ENCODE results near the gene LOXHD1. TPM values are rescaled to one million over a fixed set of nuclear protein-coding genes. Genes with fewer than 3 reads are reported as not detected.

LOXHD1 gene
- total and polyA plus RNA-seq, 2 of the 4 experiments (the other 2 are of a cell fraction) = not detected

DNA sequence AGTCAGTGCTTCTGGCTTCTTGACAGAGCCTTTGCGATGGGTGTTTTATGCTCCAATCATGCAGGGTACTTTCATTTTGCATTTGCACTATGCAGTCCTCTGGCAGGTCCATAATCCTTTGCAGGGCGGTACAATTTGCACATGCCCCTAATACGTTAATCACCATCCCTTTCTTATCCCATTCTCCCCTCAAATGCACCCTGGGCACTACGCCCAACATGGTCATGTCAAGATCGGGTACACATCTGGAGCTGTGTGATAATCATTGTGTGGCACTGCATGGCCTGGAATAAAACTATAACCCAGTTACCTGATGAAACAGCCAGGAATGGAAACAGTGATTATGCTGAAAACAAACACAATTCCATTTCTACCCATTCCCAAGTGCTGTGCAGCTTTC, 27.7 kb downstream of the LOXHD1 start:
- intact Hi-C loops (cut with micrococcal nuclease) = no loop called here
- Histone ChIP-seq H3K14ac (replicated peaks; ENCODE audit: low read depth, low read length) (no peak overlapping the region), H2BK120ac (ENCODE audit: low read depth, low read length) (no peak overlapping the region), H3K4ac (ENCODE audit: low read depth, low read length) (no peak overlapping the region), H3K56ac (ENCODE audit: extremely low read depth, insufficient read depth, low read length) (no peak overlapping the region), H3K4me3 (ENCODE audit: insufficient read depth, low read depth, low read length) (no peak overlapping the region), H3K27me3 (ENCODE audit: control insufficient read depth, insufficient read depth, low read length) (no peaks in the 10 kb centered on the region), H3K79me1 (ENCODE audit: low read depth in 1 of 2, low read length in 2 of 2) (no peaks in the 10 kb centered on the region), H3K23ac (ENCODE audit: low read depth, low read length) (no peak overlapping the region), H4K5ac (ENCODE audit: low read depth, low read length) (no peak overlapping the region), H2BK20ac (ENCODE audit: low read depth, low read length) (no peak overlapping the region), H3K36me3 (ENCODE audit: control insufficient read depth, insufficient read depth, low read length) (no peaks in the 10 kb centered on the region), H3K27ac (ENCODE audit: insufficient read depth, low read length) (no peak overlapping the region), H3K4me2 (ENCODE audit: low read depth, low read length) (no peak overlapping the region), H3K9me1 (ENCODE audit: insufficient read depth, low read length) (no peaks in the 10 kb centered on the region), H3K9ac (ENCODE audit: low read depth, low read length) (no peak overlapping the region), H4K91ac (ENCODE audit: insufficient read depth, low read depth, low read length) (no peak overlapping the region), H3K4me1 (ENCODE audit: control insufficient read depth, insufficient read depth, low read length) (no peaks in the 10 kb centered on the region), H4K8ac (ENCODE audit: low read depth in 2 of 2, low read length in 2 of 2) (no peak overlapping the region), H2BK15ac (ENCODE audit: low read depth, low read length) (no peak overlapping the region), H2BK5ac (ENCODE audit: low read depth, low read length, poor library complexity, severe bottlenecking) (no peak overlapping the region), H2AFZ (replicated peaks; ENCODE audit: low read length, poor library complexity) (no peak overlapping the region), H4K20me1 (ENCODE audit: insufficient read depth, low read length) (no peaks in the 10 kb centered on the region), H2AK9ac (replicated peaks; ENCODE audit: low read depth, low read length, poor library complexity) (no peak overlapping the region), H3K9me3 (ENCODE audit: control insufficient read depth, insufficient read depth, low read length) (no peaks in the 10 kb centered on the region), H3K18ac (ENCODE audit: low read depth, low read length) (no peak overlapping the region), H2AK5ac (ENCODE audit: low read depth, low read length) (no peak overlapping the region)
- TF ChIP-seq NFE2L2 (IDR thresholded peaks at IDR 0.05; ENCODE audit: low read depth, low read length) (no peak), MXI1 (IDR thresholded peaks at IDR 0.05; ENCODE audit: borderline replicate concordance, low read depth, low read length) (no peak), POLR2A (IDR thresholded peaks at IDR 0.05; ENCODE audit: low read depth, low read length) (no peak), MAFK (IDR thresholded peaks at IDR 0.05; ENCODE audit: low read depth, low read length) (no peak), MAZ (IDR thresholded peaks at IDR 0.05; ENCODE audit: borderline replicate concordance, low read depth, low read length) (no peak), CHD1 (IDR thresholded peaks at IDR 0.05; ENCODE audit: low read depth, low read length) (no peak), RFX5 (IDR thresholded peaks at IDR 0.05; ENCODE audit: low read depth, low read length) (no peak), FOS (IDR thresholded peaks at IDR 0.05; ENCODE audit: low read depth, low read length) (no peak), CEBPB (IDR thresholded peaks at IDR 0.05; ENCODE audit: low read depth, low read length) (no peak), BHLHE40 (IDR thresholded peaks at IDR 0.05; ENCODE audit: low read depth, low read length) (no peak), RAD21 (IDR thresholded peaks at IDR 0.05; ENCODE audit: low read length) (no peak), RCOR1 (IDR thresholded peaks at IDR 0.05; ENCODE audit: insufficient replicate concordance, low read length) (no peak), SMC3 (IDR thresholded peaks at IDR 0.05; ENCODE audit: low read depth, low read length) (no peak)
- TF ChIP-seq, protein P1, sequence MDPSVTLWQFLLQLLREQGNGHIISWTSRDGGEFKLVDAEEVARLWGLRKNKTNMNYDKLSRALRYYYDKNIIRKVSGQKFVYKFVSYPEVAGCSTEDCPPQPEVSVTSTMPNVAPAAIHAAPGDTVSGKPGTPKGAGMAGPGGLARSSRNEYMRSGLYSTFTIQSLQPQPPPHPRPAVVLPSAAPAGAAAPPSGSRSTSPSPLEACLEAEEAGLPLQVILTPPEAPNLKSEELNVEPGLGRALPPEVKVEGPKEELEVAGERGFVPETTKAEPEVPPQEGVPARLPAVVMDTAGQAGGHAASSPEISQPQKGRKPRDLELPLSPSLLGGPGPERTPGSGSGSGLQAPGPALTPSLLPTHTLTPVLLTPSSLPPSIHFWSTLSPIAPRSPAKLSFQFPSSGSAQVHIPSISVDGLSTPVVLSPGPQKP (IDR thresholded peaks at IDR 0.05; ENCODE audit: borderline replicate concordance, low read depth, low read length) = no peak
- TF ChIP-seq, protein P2, sequence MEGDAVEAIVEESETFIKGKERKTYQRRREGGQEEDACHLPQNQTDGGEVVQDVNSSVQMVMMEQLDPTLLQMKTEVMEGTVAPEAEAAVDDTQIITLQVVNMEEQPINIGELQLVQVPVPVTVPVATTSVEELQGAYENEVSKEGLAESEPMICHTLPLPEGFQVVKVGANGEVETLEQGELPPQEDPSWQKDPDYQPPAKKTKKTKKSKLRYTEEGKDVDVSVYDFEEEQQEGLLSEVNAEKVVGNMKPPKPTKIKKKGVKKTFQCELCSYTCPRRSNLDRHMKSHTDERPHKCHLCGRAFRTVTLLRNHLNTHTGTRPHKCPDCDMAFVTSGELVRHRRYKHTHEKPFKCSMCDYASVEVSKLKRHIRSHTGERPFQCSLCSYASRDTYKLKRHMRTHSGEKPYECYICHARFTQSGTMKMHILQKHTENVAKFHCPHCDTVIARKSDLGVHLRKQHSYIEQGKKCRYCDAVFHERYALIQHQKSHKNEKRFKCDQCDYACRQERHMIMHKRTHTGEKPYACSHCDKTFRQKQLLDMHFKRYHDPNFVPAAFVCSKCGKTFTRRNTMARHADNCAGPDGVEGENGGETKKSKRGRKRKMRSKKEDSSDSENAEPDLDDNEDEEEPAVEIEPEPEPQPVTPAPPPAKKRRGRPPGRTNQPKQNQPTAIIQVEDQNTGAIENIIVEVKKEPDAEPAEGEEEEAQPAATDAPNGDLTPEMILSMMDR (conservative IDR thresholded peaks at IDR 0.05; ENCODE audit: low read depth, low read length) = no peak
- TF ChIP-seq, protein P3, sequence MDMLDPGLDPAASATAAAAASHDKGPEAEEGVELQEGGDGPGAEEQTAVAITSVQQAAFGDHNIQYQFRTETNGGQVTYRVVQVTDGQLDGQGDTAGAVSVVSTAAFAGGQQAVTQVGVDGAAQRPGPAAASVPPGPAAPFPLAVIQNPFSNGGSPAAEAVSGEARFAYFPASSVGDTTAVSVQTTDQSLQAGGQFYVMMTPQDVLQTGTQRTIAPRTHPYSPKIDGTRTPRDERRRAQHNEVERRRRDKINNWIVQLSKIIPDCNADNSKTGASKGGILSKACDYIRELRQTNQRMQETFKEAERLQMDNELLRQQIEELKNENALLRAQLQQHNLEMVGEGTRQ (IDR thresholded peaks at IDR 0.05; ENCODE audit: low read depth, low read length) = no peak
- in situ Hi-C loops (cut with MboI; ENCODE audit: low sequenced_read_pairs) = no loop called here
- ChIA-PET POLR2A (ENCODE audit: unreplicated experiment) (interaction anchor here (0.6 kb wide), 1 partner anchor 516 kb away, joined by 5 read pairs; no protein-coding TSS in a partner anchor), CTCF (no interaction called here)
- ATAC-seq (ENCODE audit: low read depth) (no peak), DNase-seq (no peak)
- WGBS, 2 experiments (ENCODE audit: extremely low coverage in 2 of 2, insufficient read length in 1 of 2) = no CpG with 5 or more reads among the region's 5 CpGs
- BruUV-seq (replicated peaks) = no TSS peak
- dilution Hi-C loops (cut with HindIII; ENCODE audit: low sequenced_read_pairs, unreplicated experiment) = no loop called here
